T-cell (primary cell): ENCODE data around the gene AQP11. TPM values are rescaled to one million over a fixed set of nuclear protein-coding genes. Genes with fewer than 3 reads are reported as not detected.

ENCODE experiments used
- ATAC-seq, 4 experiments: fragments of 200-7000 bp in 3 of 4; fragments of 150-1000 bp in 1 of 4; cut with Tn5 transposase; replicated peaks in 1 of 4; 1 replicate in 3 of 4; 2 replicates in 1 of 4; pipeline ENCODE4 v1.10.0; 2021; ENCODE audit warnings: moderate library complexity in 3 of 4, mild to moderate bottlenecking in 2 of 4, moderate number of reproducible peaks in 1 of 4
- CTCF ChIA-PET, 2 donors: fragments of 300-600 bp; sonication (Branson Sonifier 250); formaldehyde crosslinking; loops; one replicate each; lab custom pipeline; 2022; ENCODE audit warnings: antibody characterized with exemption in 2 of 2; lab: Charles Lee
- POLR2A ChIA-PET, 2 donors: fragments of 300-600 bp; sonication (Branson Sonifier 250); formaldehyde crosslinking; loops; one replicate each; lab custom pipeline; 2022; ENCODE audit warnings: antibody characterized with exemption in 2 of 2; lab: Charles Lee
- DNase-seq, 35 experiments: peaks; one replicate each; pipeline versions ENCODE4 v3.0.0 to v3.0.0-alpha.2; 2013 to 2023
- H3K27ac ChIP-seq: one replicate; pipeline ENCODE4 v1.5.1; 2013; ENCODE audit warnings: low read length
- H3K27me3 ChIP-seq, 2 experiments: replicated peaks in 1 of 2; 1 replicate in 1 of 2; 2 replicates in 1 of 2; pipeline versions ENCODE4 v1.6.1 to v1.7.0; 2013; ENCODE audit warnings: low read length in 1 of 2, mixed read lengths in 1 of 2; ENCODE audit not compliant: control insufficient read depth in 2 of 2, insufficient read depth in 2 of 2; ENCODE audit errors: extremely low read depth in 1 of 2
- H3K36me3 ChIP-seq, 2 donors: 1 replicate in 1 of 2; 2 replicates in 1 of 2; pipeline versions ENCODE4 v1.6.1 to v1.7.0; 2013; ENCODE audit warnings: low read length in 1 of 2; ENCODE audit not compliant: control insufficient read depth in 2 of 2, insufficient read depth in 1 of 2; ENCODE audit errors: extremely low read depth in 1 of 2
- H3K4me1 ChIP-seq, 2 experiments: 1 replicate in 1 of 2; 2 replicates in 1 of 2; pipeline versions ENCODE4 v1.6.1 to v1.7.0; 2013; ENCODE audit warnings: low read length in 2 of 2, mixed read lengths in 1 of 2; ENCODE audit not compliant: insufficient read depth in 2 of 2, control insufficient read depth in 1 of 2; ENCODE audit errors: extremely low read depth in 1 of 2
- H3K4me3 ChIP-seq, 2 donors: 1 replicate in 1 of 2; 2 replicates in 1 of 2; pipeline versions ENCODE4 v1.5.1 to v1.7.0; 2013; ENCODE audit warnings: mild to moderate bottlenecking in 2 of 2, low read length in 1 of 2, moderate library complexity in 1 of 2; ENCODE audit not compliant: control insufficient read depth in 1 of 2; ENCODE audit errors: extremely low read depth in 1 of 2
- H3K9me3 ChIP-seq: 2 replicates; pipeline ENCODE4 v1.7.0; 2013
- H3K27ac Mint-ChIP-seq, 2 donors: one replicate each; pipeline ENCODE4 v1.8.0; 2020 to 2021; ENCODE audit warnings: mild to moderate bottlenecking in 2 of 2, mixed read lengths in 2 of 2
- H3K27me3 Mint-ChIP-seq, 2 donors: one replicate each; pipeline ENCODE4 v1.8.0; 2021 to 2022; ENCODE audit warnings: mixed read lengths in 2 of 2
- H3K36me3 Mint-ChIP-seq: one replicate; pipeline ENCODE4 v1.8.0; 2021; ENCODE audit warnings: mixed read lengths
- H3K4me1 Mint-ChIP-seq, 3 donors: one replicate each; pipeline ENCODE4 v1.8.0; 2020 to 2022; ENCODE audit warnings: mixed read lengths in 3 of 3, mild to moderate bottlenecking in 1 of 3
- H3K4me3 Mint-ChIP-seq, 3 donors: one replicate each; pipeline ENCODE4 v1.8.0; 2020 to 2022; ENCODE audit warnings: mild to moderate bottlenecking in 3 of 3, mixed read lengths in 3 of 3, moderate library complexity in 3 of 3
- H3K9me3 Mint-ChIP-seq, 3 donors: one replicate each; pipeline ENCODE4 v1.8.0; 2020 to 2022; ENCODE audit warnings: mixed read lengths in 3 of 3
- WGBS: methylation state at CpG from one replicate; pipeline ENCODE4 v1.1.5; 2013; ENCODE audit warnings: missing lambda C conversion rate; ENCODE audit not compliant: insufficient coverage; 5-methylcytosine and 5-hydroxymethylcytosine counted together
- total RNA-seq, 35 experiments: library from RNA in 6 of 35; stranded (reverse) in 6 of 35; fragments of 120-200 nt in 1 of 35; gene quantifications; one replicate each; pipeline versions ENCODE4 v1.2.1 to v1.2.4 and lab custom pipeline; 2013 to 2026

The AQP11 gene
- total RNA-seq, 5 donors from 2014 or later (not counting 1 experiment from before 2014, with no cell fraction given), result 0.19 to 0.49 (median 0.28) TPM; not detected in 1

- no peaks in the 10 kb centered on the region for H3K36me3 ChIP-seq
- WGBS, result 2% methylated on average over 8 of the region's 19 CpGs
- Mint-ChIP-seq H3K4me1 (peaks cover 14 to 18% (median 17%) of the 10 kb centered on the region in 3 donors), H3K4me3 (peak overlapping the region; percentile 77 to 95 (median 84)), H3K27me3 (peaks cover 12 to 15% of the 10 kb centered on the region in 2 donors), H3K9me3 (no peaks in the 10 kb centered on the region), H3K36me3 (no peaks in the 10 kb centered on the region), H3K27ac (no peak overlapping the region)
- H3K27me3 ChIP-seq, result peaks cover 0 to 8% of the 10 kb centered on the region in 2 experiments
- no peak overlapping the region for H3K27ac ChIP-seq
- H3K4me1 ChIP-seq, result peaks cover 2 to 14% of the 10 kb centered on the region in 2 experiments
- ChIA-PET POLR2A (no interaction called here), CTCF (no interaction called here)
- H3K9me3 ChIP-seq, result no peaks in the 10 kb centered on the region
- ATAC-seq (peak; percentile 46 to 56 (median 49)), DNase-seq (peak in 6 of 35 experiments; percentile 1 to 43 (median 16))
- H3K4me3 ChIP-seq, result peak overlapping the region; percentile 51 to 91
Observed at GRCh38 chr11:77589181-77589520, 602 bp upstream of the AQP11 start.

- WGBS, result 22% methylated on average over 25 of the region's 31 CpGs
- ATAC-seq (peak in 3 of 4 experiments; percentile 17 to 40 (median 23)), DNase-seq (peak in 8 of 35 experiments; percentile 0 to 17 (median 3))
- H3K27ac Mint-ChIP-seq, result peak overlapping the region in 1 of 2 donors; percentile 36
- POLR2A ChIA-PET, result no interaction called here
- H3K4me3 ChIP-seq, result peak overlapping the region; percentile 51 to 91
- H3K36me3 ChIP-seq, result no peaks in the 10 kb centered on the region
- H3K9me3 Mint-ChIP-seq, result no peaks in the 10 kb centered on the region
- H3K27ac ChIP-seq, result no peak overlapping the region
- H3K9me3 ChIP-seq, result no peaks in the 10 kb centered on the region
- peaks cover 5 to 11% of the 10 kb centered on the region in 2 donors for H3K27me3 Mint-ChIP-seq
- H3K27me3 ChIP-seq, result peaks cover 0 to 8% of the 10 kb centered on the region in 2 experiments
- peak overlapping the region; percentile 82 to 95 (median 92) for H3K4me3 Mint-ChIP-seq
- CTCF ChIA-PET, result interaction anchor here in 1 of 2 donors (0.7 kb wide), 1 partner anchor 22 kb away, joined by 3 read pairs; no protein-coding TSS in a partner anchor
- peaks cover 14 to 18% (median 17%) of the 10 kb centered on the region in 3 donors for H3K4me1 Mint-ChIP-seq
- H3K4me1 ChIP-seq, result peaks cover 2 to 14% of the 10 kb centered on the region in 2 experiments
- H3K36me3 Mint-ChIP-seq, result no peaks in the 10 kb centered on the region
Observed at GRCh38 chr11:77590194-77590782, 535 bp downstream of the AQP11 start.

GRCh38 chr11:77592727-77593126 lies 3.0 kb downstream of the AQP11 start:
- Histone ChIP-seq H3K36me3 (no peaks in the 10 kb centered on the region), H3K9me3 (no peaks in the 10 kb centered on the region), H3K27me3 (peaks cover 0 to 8% of the 10 kb centered on the region in 2 experiments), H3K27ac (no peak overlapping the region), H3K4me3 (no peak overlapping the region), H3K4me1 (peaks cover 2 to 14% of the 10 kb centered on the region in 2 experiments)
- no peak for DNase-seq
- Mint-ChIP-seq H3K9me3 (no peaks in the 10 kb centered on the region), H3K27ac (no peak overlapping the region), H3K27me3 (peaks cover 0 to 3% of the 10 kb centered on the region in 2 donors), H3K4me1 (peaks cover 14 to 18% (median 17%) of the 10 kb centered on the region in 3 donors), H3K4me3 (no peak overlapping the region), H3K36me3 (no peaks in the 10 kb centered on the region)
- ChIA-PET CTCF (no interaction called here), POLR2A (interaction anchor here in 1 of 2 donors (0.6 kb wide), 1 partner anchor 138 kb away, joined by 3 read pairs; no protein-coding TSS in a partner anchor)
- WGBS, result 80% methylated on average over 2 of the region's 2 CpGs
- no peak for ATAC-seq

- H3K27ac Mint-ChIP-seq, result no peak overlapping the region
- Histone ChIP-seq H3K27ac (no peak overlapping the region), H3K4me3 (no peak overlapping the region), H3K36me3 (no peaks in the 10 kb centered on the region), H3K27me3 (no peaks in the 10 kb centered on the region), H3K4me1 (peaks cover under 1 to 9% of the 10 kb centered on the region in 2 experiments), H3K9me3 (no peaks in the 10 kb centered on the region)
- H3K4me3 Mint-ChIP-seq, result no peak overlapping the region
- no peak for ATAC-seq
- POLR2A ChIA-PET, result interaction anchor here in 1 of 2 donors (0.5 kb wide), 1 partner anchor 15 kb away, joined by 7 read pairs; no protein-coding TSS in a partner anchor
- H3K27me3 Mint-ChIP-seq, result peaks cover 0 to 1% of the 10 kb centered on the region in 2 donors
- CTCF ChIA-PET, result no interaction called here
- no peaks in the 10 kb centered on the region for H3K9me3 Mint-ChIP-seq
- DNase-seq, result no peak
- peaks cover 10 to 14% (median 13%) of the 10 kb centered on the region in 3 donors for H3K4me1 Mint-ChIP-seq
- no peaks in the 10 kb centered on the region for H3K36me3 Mint-ChIP-seq
Observed at GRCh38 chr11:77593883-77594282, 4.1 kb downstream of the AQP11 start.

DNA sequence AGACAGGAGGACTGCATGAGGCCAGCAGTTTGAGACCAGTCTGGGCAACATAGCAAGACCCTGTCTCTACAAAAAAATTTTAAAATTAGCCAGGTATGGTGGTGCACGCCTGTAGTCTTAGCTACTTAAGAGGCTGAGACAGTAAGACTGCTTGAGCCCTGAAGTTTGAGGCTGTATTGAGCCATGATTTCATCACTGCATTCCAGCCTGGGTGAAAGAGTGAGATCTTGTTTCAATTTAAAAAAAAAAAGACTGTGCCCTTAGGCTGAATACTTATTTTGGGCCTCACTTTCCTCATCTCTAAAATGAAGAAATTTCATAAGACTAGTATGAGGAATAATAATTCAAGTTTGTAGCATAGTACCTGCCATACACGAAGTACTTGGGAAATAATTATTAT lies 6.9 kb downstream of the AQP11 start:
- no peak overlapping the region for H3K4me3 Mint-ChIP-seq

DNA sequence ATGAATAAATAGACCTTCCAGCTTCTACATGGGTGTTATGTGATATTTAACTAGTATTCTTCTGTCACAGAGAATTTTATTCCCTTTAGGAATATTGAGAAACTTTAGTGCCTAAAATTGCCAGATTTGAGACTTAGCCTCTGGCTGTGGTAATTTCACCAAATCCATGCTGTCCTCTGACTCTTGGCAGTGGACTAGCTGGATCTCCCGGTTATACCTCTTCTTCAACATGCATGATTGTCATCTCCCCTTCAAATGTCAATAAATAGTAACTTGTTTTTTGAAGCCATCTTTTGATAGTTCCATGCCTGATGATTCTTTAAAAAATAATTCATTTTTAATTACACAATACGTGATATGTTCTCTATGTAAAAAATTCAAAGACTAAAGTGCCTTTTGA lies 8.4 kb downstream of the AQP11 start:
- H3K4me3 ChIP-seq, result no peak overlapping the region

More for the DNA sequence above, 6.9 kb downstream of the AQP11 start:
- DNase-seq (no peak), ATAC-seq (no peak)
- no peaks in the 10 kb centered on the region for H3K9me3 Mint-ChIP-seq
- no peaks in the 10 kb centered on the region for H3K27me3 Mint-ChIP-seq
- POLR2A ChIA-PET, result no interaction called here
- Histone ChIP-seq H3K4me1 (no peaks in the 10 kb centered on the region), H3K9me3 (no peaks in the 10 kb centered on the region), H3K27me3 (no peaks in the 10 kb centered on the region), H3K36me3 (no peaks in the 10 kb centered on the region), H3K27ac (no peak overlapping the region), H3K4me3 (no peak overlapping the region)
- no peak overlapping the region for H3K27ac Mint-ChIP-seq
- no peaks in the 10 kb centered on the region for H3K4me1 Mint-ChIP-seq
- 83% methylated on average over 1 of the region's 2 CpGs for WGBS
- no peaks in the 10 kb centered on the region for H3K36me3 Mint-ChIP-seq
- CTCF ChIA-PET, result no interaction called here

More for the DNA sequence above, 8.4 kb downstream of the AQP11 start:
- 100% methylated on average over 1 of the region's 2 CpGs for WGBS
- Histone ChIP-seq H3K36me3 (no peaks in the 10 kb centered on the region), H3K27ac (no peak overlapping the region), H3K4me1 (no peaks in the 10 kb centered on the region), H3K27me3 (no peaks in the 10 kb centered on the region), H3K9me3 (no peaks in the 10 kb centered on the region)
- no peaks in the 10 kb centered on the region for H3K4me1 Mint-ChIP-seq
- no peak overlapping the region for H3K27ac Mint-ChIP-seq
- ChIA-PET POLR2A (no interaction called here), CTCF (no interaction called here)
- H3K27me3 Mint-ChIP-seq, result no peaks in the 10 kb centered on the region
- ATAC-seq (no peak), DNase-seq (no peak)
- H3K9me3 Mint-ChIP-seq, result no peaks in the 10 kb centered on the region
- H3K36me3 Mint-ChIP-seq, result no peaks in the 10 kb centered on the region
- no peak overlapping the region for H3K4me3 Mint-ChIP-seq
